NCI-H2196 treated with DMSO at 0.1 percent for 48 hours (cell line): ENCODE data around the gene RALGPS2.

Source experiments
- DNase-seq: peaks from one replicate; lab custom pipeline; 2025; ENCODE audit not compliant: unreplicated experiment; lab: John Stamatoyannopoulos, UW

The RALGPS2 gene

GRCh38 chr1:178960482-178961240, 235.6 kb downstream of the RALGPS2 start:
- DNase-seq: no peak

- DNase-seq: no peak
Measured at GRCh38 chr1:178961331-178961730, 236.3 kb downstream of the RALGPS2 start.

- DNase-seq: no peak
Measured at GRCh38 chr1:178961868-178962267, 236.8 kb downstream of the RALGPS2 start.

GRCh38 chr1:178962853-178963711, 238.0 kb downstream of the RALGPS2 start:
- DNase-seq: no peak

GRCh38 chr1:178964469-178965330, 239.7 kb downstream of the RALGPS2 start:
- DNase-seq: no peak

GRCh38 chr1:178966312-178966711, 241.3 kb downstream of the RALGPS2 start:
- no peak for DNase-seq

- no peak for DNase-seq
Measured at GRCh38 chr1:178969226-178969987, 244.4 kb downstream of the RALGPS2 start.

- DNase-seq: no peak
Measured at GRCh38 chr1:178970184-178970583, 245.1 kb downstream of the RALGPS2 start.
